ENCODE measurements around the gene STS. TPM values are rescaled to one million over a fixed set of nuclear protein-coding genes. Genes with fewer than 3 reads are reported as not detected.

Gene STS
- total and polyA plus RNA-seq, 2 donors from 2014 or later = 2.7 to 13.4 TPM

GRCh38 chrX:7153231-7153630 lies 5.7 kb downstream of the STS start:
- no peak for TF ChIP-seq CTCF (IDR thresholded peaks at IDR 0.05; ENCODE audit: borderline replicate concordance, extremely low read depth, insufficient read depth)
- no peak for DNase-seq
- Histone ChIP-seq H3K9ac (ENCODE audit: low read length in 3 of 3) (no peak overlapping the region), H3K4me3 (ENCODE audit: low read length in 3 of 3) (no peak overlapping the region), H3K36me3 (ENCODE audit: control insufficient read depth in 2 of 3, insufficient read depth in 3 of 3, low read length in 3 of 3) (no peaks in the 10 kb centered on the region), H3K27me3 (ENCODE audit: control insufficient read depth, insufficient read depth, low read length) (peaks cover 5% of the 10 kb centered on the region), H3K27ac (ENCODE audit: low read depth in 2 of 2, low read length in 2 of 2) (no peak overlapping the region), H3K9me3 (ENCODE audit: control insufficient read depth in 2 of 3, insufficient read depth in 1 of 3, low read length in 3 of 3) (no peaks in the 10 kb centered on the region), H3K4me1 (ENCODE audit: control insufficient read depth in 2 of 3, insufficient read depth in 2 of 3, low read depth in 1 of 3, low read length in 3 of 3) (no peaks in the 10 kb centered on the region)
- intact Hi-C loops (cut with DNase I) = no loop called here
- no peak for FAIRE-seq

DNA sequence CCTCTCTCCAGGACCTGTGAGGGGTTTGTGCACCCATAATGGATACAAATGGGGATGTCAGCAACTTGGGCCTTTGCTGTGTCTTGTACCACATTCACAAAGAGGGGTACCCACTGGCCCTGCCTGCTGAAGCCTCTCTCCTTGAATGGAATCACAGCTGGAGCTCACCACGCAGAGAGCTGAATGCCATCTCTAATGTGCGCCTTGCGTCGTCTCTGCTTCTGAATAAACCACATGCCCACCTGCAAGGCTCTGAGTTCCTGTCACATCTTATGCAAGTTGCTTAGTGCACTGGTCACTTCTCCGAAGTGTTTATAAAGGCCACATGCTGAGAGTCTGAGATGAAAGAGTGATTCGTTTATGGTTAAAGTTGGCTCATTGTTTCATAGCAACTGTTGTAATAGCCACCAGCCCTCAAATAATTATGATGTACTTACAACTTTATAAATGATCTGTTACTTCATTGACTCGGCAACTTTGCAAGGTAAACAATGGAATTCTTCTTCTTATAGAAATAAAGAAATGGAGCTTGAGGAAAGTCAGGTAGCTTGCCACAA lies 6.6 kb downstream of the STS start:
- H3K4me1 ChIP-seq (ENCODE audit: control insufficient read depth in 2 of 3, insufficient read depth in 2 of 3, low read depth in 1 of 3, low read length in 3 of 3) = no peaks in the 10 kb centered on the region
- no peak for FAIRE-seq
- no peak overlapping the region for H3K27ac ChIP-seq (ENCODE audit: low read depth in 2 of 2, low read length in 2 of 2)
- peaks cover 5% of the 10 kb centered on the region for H3K27me3 ChIP-seq (ENCODE audit: control insufficient read depth, insufficient read depth, low read length)
- no peak overlapping the region for H3K9ac ChIP-seq (ENCODE audit: low read length in 3 of 3)
- DNase-seq = no peak
- TF ChIP-seq CTCF (IDR thresholded peaks at IDR 0.05; ENCODE audit: borderline replicate concordance, extremely low read depth, insufficient read depth) = no peak
- no peaks in the 10 kb centered on the region for H3K36me3 ChIP-seq (ENCODE audit: control insufficient read depth in 2 of 3, insufficient read depth in 3 of 3, low read length in 3 of 3)
- H3K4me3 ChIP-seq (ENCODE audit: low read length in 3 of 3) = no peak overlapping the region
- intact Hi-C loops (cut with DNase I) = no loop called here
- no peaks in the 10 kb centered on the region for H3K9me3 ChIP-seq (ENCODE audit: control insufficient read depth in 2 of 3, insufficient read depth in 1 of 3, low read length in 3 of 3)

DNA sequence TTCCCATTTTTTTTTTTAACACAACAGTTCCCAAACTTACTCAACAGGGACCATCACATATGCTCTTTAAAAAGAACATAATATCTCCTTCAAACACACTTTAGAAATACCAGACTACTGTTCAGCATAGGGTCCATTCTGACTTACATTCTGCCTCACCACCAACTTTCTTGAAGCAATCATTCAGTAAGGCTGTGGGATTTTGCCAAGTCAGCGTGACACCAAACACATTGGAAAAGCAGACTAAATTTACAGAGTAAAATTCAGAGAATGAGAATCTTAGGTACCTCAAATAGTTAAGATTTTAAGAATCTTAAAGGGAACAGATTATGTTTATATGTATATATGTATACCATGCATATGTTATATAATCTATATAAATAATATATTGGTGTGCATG lies 7.7 kb downstream of the STS start:
- Histone ChIP-seq H3K9ac (ENCODE audit: low read length in 3 of 3) (no peak overlapping the region), H3K27me3 (ENCODE audit: control insufficient read depth, insufficient read depth, low read length) (peaks cover 8% of the 10 kb centered on the region), H3K4me3 (ENCODE audit: low read length in 3 of 3) (no peak overlapping the region), H3K9me3 (ENCODE audit: control insufficient read depth in 2 of 3, insufficient read depth in 1 of 3, low read length in 3 of 3) (no peaks in the 10 kb centered on the region), H3K4me1 (ENCODE audit: control insufficient read depth in 2 of 3, insufficient read depth in 2 of 3, low read depth in 1 of 3, low read length in 3 of 3) (no peaks in the 10 kb centered on the region), H3K27ac (ENCODE audit: low read depth in 2 of 2, low read length in 2 of 2) (no peak overlapping the region), H3K36me3 (ENCODE audit: control insufficient read depth in 2 of 3, insufficient read depth in 3 of 3, low read length in 3 of 3) (no peaks in the 10 kb centered on the region)
- FAIRE-seq (no peak), DNase-seq (no peak)
- intact Hi-C loops (cut with DNase I) = no loop called here
- no peak for TF ChIP-seq CTCF (IDR thresholded peaks at IDR 0.05; ENCODE audit: borderline replicate concordance, extremely low read depth, insufficient read depth)

DNA sequence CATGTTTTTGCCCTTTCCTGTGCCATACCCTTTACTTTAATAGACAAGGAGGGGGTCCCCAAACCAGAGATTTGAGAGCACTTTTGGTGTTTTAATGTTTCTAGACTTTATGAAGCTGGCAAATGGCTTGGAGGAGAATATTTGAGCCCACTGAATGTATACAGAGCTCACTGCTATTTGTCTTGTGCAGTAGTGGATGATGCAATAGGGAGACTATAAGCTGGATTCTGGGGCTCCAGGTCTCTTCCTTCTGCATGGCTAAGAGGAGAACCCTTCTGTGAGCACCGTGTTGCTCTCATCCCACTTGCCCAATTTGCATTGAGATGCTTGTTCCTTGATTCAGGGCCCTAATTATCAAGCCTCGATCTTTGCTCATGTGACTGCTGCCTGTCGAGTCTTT lies 9.4 kb downstream of the STS start:
- TF ChIP-seq CTCF (IDR thresholded peaks at IDR 0.05; ENCODE audit: borderline replicate concordance, extremely low read depth, insufficient read depth) = no peak
- FAIRE-seq (no peak), DNase-seq (no peak)
- no peaks in the 10 kb centered on the region for H3K9me3 ChIP-seq (ENCODE audit: control insufficient read depth in 2 of 3, insufficient read depth in 1 of 3, low read length in 3 of 3)
- no peaks in the 10 kb centered on the region for H3K36me3 ChIP-seq (ENCODE audit: control insufficient read depth in 2 of 3, insufficient read depth in 3 of 3, low read length in 3 of 3)
- H3K4me3 ChIP-seq (ENCODE audit: low read length in 3 of 3) = no peak overlapping the region
- H3K27ac ChIP-seq (ENCODE audit: low read depth in 2 of 2, low read length in 2 of 2) = no peak overlapping the region
- H3K4me1 ChIP-seq (ENCODE audit: control insufficient read depth in 2 of 3, insufficient read depth in 2 of 3, low read depth in 1 of 3, low read length in 3 of 3) = no peaks in the 10 kb centered on the region
- intact Hi-C loops (cut with DNase I) = no loop called here
- peaks cover 8% of the 10 kb centered on the region for H3K27me3 ChIP-seq (ENCODE audit: control insufficient read depth, insufficient read depth, low read length)
- no peak overlapping the region for H3K9ac ChIP-seq (ENCODE audit: low read length in 3 of 3)

All from kidney (tissue), 14 donors.